CD4-positive, alpha-beta T cell treated with Interleukin-2 at 100 ng/mL for 4 hours (primary cell): ENCODE data around the gene ASH1L.
A peak's percentile ranks its signal among the peaks of the same experiment; 100 is the strongest.

Experiments used
- DNase-seq: peaks from one replicate; pipeline ENCODE4 v3.0.0-alpha.2; 2020; ENCODE audit warnings: low spot score

The ASH1L gene

DNA sequence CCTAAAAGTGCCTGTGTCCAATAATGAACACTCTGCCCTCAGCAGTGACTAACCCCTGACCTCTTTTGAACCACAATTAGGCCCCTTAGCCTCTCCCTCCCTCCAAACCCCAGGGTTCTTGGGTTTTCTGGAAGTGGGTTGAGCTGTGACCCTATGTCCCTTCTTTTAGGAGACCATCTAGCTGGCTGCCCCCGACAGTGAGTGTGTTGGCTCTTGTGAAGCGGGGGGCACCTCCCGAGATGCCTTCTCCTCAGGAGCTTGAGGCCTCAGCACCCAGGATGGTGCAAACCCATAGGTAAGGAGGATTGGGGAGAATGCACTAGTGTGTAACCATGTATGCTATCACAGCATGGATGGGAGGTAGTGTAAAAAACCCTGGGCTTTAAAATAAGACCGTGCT is 234.6 kb downstream of the ASH1L start:
- no peak for DNase-seq

DNA sequence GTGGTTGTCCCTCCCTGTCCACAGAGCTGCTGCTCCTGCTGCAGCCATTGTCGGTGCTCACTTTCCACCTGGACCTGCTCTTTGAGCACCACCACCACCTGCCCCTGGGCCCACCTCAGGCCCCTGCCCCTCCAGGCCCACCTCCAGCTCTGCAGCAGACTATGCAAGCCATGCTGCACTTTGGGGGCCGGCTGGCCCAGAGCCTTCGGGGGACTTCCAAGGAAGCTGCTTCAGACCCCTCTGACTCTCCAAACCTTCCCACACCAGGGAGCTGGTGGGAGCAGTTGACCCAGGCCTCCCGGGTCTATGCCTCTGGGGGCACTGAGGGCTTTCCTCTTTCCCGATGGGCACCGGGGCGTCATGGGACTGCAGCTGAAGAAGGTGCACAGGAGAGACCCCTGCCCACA is 236.0 kb downstream of the ASH1L start:
- no peak for DNase-seq

DNA sequence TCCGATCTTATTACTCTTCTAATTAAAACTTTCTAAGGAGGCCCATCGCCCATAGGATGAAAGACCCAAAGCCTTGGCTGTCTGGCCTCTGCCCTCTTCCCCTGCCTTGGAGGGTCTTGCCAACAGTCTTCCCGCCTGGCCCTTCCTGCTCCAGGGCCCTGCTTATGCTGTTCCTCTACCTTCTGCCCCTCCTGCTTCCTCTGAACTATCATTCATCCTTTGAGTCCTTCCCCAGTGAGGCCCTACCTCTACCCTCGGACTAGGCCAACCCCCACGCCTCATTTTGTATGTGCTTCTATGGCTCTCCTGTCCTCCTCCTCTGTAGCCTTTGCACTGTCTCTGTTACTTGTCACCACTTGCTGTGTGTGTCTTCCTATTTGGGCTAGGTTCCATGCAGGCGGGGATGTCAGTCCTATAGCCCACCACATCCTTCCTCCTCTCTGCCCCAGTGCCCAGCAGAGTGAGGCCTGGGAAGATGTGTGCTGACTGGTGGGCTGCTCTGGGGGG is 236.5 kb downstream of the ASH1L start:
- no peak for DNase-seq

DNA sequence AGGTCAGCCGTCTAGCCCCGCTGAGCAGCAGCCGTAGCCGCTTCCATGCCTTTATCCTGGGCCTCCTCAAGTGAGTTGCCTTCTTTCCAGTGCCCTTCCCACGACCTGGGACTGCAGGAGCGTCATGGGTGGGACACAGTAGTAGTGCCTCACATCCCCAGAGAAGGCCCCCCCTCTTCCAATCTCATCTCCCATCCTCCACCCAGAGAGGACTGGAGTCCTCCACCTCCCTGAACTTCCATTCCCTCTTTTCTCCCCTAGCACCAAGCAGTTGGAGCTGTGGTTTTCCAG is 237.1 kb downstream of the ASH1L start:
- DNase-seq, result no peak

DNA sequence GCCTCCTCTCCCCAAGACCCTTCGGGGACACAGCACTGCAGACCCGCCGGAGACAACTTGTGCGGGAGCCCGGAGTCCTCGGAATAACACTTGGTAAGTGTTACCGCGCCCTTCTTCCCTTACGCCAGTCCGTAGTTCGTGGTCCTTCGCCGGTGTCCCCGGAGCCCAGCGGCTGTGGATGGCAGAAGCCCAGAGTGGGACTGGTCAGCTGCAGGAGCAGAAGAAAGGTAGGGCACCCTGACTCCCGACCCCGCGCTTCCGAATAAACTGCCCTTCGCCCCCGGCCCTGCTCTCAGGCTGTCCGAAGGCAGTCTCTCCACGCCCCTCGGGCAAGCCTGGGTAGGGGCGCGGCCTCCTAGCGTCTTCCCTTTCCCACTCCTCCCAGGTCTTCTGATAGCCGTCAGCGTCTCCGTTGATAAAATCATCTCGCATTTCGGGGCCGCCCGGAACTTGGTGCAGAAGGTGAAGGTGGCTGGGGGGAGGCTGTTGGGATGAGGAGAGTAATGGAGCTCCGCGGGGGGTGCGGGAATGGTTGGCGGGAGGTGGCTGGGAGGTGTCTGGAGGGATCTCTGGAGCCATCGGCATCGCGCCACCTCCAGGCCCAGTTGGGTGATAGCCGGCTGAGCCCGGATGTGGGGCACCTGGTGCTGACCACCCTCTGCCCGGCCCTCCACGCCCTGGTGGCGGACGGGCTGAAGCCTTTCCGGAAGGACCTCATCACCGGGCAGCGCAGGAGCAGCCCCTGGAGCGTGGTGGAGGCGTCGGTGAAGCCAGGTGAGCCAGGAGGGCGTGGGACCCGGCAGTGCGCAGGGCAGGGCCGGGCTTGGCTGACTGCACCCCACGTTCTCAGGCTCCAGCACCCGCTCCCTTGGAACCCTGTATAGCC is 237.6 kb downstream of the ASH1L start:
- no peak for DNase-seq

DNA sequence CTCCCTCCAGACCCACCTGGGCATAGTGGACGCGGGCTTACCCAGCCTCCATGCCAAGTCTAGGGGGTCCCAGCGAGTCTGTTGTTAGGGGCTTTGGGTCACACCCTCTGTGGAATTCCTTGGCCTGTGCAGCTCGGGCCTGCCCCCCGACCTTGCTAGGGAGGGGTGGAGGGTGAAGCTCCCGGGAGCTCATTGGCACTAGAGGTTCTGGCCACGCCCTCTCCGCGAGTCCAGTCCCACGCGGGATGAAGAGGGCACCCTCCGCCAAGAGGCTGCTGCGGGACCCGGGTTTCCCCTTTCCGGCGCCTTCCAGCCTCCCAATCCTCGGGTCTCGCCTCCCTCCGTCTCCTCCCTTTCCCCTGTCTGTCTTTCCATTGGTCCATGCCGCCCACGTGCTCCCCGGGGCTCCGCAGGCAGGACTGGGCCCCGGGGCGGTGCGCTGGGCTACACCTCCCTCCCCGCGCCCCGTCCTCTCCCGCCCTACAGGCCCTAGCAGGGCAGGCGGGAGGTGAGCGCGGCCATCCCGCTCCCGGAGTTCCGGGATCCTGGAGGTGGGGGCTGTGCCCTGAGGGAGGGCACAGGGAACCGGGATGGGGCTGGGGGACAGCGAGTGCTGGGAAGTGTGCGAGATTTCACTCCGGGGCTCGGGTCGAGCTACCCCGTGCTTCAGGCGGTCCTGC is 238.4 kb downstream of the ASH1L start:
- peak; percentile 87 for DNase-seq

DNA sequence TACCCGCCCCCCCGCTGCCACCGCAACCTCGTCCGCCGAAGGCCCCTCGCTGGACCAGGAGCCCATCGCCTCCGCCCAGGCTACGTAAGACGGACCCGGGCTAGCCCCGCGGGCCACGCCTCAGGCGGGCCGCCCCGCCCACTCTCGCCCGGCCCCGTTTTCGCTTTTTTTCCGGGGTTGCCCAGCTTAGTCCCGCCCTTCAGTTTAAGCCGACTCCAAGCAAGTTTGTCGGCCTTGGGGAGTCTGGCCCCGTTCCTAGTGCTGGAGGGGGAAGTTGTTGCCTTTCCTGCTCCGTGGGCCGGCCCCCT is 238.9 kb downstream of the ASH1L start:
- peak; percentile 85 for DNase-seq

DNA sequence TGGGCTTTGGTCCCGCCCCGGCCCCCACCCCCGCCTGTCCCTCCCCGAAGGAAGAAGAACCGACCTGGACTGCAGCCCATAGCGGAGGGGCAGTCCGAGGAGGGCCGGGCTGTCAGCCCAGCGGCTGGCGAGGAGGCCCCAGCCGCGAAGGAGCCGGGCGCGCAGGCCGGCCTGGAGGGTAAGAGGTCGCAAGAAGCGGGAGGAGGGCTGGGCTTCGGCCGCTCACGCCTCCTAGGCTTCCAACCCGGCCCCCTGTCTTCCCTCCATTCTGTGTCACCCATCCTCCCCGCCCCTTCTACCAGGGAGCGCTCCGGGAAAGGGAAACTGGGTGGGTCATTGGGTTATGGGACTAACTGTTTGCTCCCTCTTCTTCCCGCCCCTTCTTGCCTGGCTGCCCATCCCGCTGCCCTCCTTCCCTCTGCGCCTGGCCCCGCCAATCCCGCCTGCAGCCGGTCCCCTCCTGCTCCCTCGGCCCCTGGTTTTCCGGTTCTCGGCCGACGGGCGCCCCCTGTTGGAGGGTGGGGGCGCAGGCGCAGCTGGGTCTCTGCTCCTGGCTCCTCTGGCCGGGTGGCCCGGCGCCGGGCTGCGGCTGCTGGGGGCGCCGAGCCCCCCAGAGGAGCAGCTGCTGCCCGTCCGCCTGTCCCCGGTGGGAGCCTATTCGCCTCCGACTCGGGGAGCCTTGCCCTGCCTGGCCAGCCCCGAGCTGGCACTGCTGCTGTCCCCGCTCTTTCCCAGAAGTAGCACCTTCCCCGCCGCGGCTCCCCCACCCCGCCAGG is 239.5 kb downstream of the ASH1L start:
- DNase-seq, result peak; percentile 81

DNA sequence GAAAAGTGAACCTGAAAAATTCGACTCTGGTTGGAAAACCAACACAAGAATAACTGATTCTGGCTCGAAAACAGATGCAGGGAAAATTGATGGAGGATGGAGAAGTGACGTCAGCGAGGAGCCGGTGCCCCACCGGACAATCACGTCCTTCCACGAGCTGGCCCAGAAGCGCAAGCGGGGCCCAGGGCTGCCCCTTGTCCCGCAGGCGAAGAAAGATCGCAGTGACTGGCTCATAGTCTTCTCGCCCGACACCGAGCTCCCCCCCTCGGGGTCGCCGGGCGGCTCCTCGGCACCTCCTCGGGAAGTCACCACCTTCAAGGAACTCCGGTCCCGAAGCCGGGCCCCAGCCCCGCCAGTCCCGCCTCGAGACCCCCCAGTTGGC is 240.0 kb downstream of the ASH1L start:
- DNase-seq, result no peak

DNA sequence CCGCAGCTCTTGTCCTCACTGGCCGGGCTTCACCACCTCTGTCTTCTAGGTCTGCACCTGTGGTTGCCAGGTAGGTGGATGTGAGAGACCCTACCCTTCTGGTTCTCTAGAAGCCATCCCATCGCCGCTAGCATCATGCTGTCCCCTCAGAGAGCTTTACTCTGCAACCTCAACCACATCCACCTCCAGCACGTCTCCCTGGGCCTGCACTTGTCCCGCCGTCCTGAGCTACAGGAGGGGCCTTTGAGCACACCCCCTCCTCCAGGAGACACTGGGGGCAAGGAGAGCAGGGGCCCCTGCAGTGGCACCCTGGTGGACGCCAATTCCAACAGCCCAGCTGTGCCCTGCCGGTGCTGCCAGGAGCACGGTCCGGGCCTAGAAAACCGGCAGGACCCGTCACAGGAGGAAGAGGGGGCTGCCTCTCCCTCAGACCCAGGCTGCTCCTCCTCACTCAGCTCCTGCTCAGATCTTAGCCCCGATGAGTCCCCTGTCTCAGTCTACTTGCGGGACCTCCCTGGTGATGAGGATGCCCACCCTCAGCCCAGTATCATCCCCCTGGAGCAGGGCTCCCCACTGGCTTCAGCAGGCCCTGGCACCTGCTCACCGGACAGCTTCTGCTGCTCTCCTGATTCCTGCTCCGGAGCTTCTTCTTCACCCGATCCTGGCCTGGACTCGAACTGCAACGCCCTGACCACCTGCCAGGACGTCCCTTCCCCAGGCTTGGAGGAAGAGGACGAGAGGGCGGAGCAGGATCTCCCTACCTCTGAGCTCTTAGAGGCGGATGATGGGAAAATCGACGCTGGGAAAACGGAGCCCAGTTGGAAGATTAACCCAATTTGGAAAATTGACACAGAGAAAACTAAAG is 240.7 kb downstream of the ASH1L start:
- no peak for DNase-seq

DNA sequence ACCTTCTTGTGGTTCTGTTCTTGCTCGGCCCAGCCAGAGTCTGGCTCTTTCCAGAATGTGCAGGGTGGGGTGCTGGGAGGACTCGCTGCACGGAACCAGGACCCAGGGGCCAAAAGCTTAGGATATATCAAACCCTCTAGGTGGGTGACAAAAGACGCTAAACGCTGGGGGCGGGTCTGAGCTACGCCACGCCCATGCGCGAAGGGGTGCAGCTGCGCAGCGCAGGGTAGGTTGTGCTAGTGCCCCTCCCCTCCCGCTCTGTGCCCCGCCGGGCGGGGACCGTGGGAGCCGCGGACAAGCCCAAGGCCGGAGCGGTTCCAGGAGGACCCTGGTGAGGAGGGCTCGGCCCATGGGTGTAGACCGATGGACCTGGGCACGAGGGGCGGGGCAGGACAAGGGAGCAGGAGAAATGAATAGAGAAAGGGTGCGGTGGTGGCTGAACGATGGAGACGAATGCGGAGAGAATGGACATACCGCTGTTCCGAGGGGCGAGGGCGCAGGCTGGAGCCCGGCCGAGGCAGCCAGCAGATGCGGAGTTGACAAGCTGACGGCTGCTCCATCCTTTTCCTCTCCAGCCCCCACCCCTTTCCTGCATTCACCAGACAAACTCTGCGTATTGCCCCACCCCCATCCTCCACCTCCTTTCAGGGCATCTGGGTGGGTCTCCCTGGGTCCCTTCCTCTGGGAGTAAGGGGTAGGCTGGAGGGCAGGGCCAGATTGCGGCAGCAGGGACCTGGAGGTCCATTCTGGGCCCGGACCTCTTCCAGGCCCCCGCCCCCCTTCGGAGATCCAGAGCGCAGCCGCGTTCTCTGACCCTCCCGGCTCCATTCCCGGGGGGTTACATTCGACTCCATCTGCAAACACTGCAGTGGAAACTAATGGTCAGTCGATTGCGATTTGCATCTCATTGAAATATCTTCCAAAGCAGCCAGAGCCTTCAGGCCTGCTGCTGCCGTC is 241.7 kb downstream of the ASH1L start, which contains the start of gene RUSC1:
RUSC1 (plus strand) TSS at position 234 of the 957 bp plus-strand sequence. CDS start 880 bp downstream, outside the sequence.
- peak; percentile 67 for DNase-seq

DNA sequence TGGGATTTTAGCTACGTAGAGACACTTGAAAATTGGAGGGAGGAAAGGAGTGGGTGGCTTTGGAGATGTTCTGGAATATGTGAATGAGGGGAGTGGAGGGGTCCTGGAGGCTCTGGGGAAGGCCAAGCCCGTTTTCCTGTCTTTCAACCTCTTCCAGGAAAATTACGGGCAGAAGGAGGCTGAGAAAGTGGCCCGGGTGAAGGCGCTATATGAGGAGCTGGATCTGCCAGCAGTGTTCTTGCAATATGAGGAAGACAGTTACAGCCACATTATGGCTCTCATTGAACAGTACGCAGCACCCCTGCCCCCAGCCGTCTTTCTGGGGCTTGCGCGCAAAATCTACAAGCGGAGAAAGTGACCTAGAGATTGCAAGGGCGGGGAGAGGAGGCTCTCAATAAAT is 242.4 kb downstream of the ASH1L start:
- DNase-seq, result no peak

DNA sequence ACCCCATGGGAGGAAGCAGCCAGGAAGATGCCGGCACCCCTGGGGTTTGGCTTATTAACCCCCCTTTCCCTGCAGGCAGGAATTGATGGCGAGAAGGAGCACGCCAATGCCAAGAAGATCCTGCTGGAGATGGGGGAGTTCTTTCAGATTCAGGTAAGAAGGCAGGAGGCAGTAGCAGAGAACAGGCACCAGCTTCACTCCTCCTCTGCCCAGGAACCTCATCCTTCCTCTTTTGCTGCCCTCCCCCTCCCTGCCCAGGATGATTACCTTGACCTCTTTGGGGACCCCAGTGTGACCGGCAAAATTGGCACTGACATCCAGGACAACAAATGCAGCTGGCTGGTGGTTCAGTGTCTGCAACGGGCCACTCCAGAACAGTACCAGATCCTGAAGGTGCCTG is 243.1 kb downstream of the ASH1L start:
- no peak for DNase-seq

DNA sequence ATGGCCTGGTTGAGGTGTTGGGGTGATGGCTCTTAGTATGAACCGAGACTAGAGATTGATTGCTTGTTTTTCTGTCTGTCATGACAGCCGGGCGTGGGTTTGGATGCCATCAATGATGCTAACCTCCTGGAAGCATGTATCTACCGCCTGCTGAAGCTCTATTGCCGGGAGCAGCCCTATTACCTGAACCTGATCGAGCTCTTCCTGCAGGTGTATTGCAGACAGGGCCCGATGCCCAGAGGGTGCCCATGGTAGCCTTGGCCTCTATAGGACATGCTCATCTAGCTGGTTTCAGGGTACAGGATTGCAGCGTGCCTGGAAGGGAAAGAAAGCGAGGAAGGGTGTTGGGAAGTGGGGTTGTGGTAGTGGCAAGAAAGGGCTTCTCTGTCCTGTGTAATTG is 244.5 kb downstream of the ASH1L start:
- DNase-seq, result no peak

DNA sequence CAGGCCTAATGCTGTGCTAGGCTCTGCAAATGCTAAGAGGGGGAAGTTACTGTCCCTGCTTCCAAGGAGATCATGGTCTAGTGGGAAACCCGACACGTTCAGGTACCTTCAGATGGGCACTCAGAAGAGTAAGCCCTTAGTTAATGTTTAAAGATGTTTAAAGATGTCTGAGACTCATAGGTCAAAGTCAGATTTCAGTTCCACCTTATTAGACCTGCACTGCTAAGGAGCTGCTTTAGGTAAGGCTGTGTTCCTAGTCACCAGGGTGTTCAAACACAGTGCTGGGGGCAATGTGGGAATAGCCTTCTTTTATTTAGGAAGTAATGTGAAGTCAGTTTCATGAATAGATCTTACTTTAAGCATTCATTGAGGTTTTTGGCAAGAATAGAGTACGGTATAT is 245.7 kb downstream of the ASH1L start:
- no peak for DNase-seq

DNA sequence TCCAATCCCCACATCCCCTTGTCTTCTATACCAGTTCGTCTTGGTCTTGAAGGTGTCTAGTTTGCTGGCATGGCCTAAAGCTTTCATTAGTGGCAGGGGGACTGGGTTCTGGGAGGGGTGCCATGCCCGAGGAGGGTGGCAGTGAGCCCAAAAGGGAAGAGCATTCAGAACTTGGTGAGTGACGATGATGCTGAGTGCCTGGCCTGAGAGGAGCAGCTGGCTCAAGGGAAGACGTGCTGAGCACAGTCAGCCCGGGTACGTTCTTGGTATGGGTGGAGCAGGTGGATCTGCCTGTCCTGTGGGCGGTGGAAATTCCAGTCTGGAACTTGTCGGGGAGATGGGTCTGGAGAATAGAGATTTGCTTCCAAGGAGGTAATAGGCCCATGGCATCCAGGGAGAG is 249.3 kb downstream of the ASH1L start:
- no peak for DNase-seq

DNA sequence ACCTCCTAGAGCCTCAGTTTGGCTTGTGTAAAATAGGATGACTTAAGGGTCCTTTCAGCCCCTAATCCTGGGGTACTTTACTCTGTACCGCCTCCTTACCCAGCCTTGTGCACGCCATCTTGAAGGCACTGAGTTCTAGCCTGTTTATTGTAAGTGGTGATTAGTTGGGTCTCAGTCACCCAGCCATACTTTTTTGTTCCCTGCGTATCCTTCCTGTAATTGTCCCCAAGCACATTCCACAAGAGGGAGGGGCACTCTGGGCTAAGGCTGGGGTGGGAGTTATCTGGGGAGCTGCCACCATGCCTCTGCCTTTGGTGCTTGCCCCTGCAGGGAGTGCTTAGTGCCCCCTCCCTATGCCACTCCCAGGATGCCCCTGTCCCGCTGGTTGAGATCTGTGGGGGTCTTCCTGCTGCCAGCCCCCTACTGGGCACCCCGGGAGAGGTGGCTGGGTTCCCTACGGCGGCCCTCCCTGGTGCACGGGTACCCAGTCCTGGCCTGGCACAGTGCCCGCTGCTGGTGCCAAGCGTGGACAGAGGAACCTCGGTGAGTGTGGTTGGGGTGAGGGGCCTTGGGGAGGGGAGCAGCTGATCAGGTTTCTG is 253.1 kb downstream of the ASH1L start:
- DNase-seq, result no peak

DNA sequence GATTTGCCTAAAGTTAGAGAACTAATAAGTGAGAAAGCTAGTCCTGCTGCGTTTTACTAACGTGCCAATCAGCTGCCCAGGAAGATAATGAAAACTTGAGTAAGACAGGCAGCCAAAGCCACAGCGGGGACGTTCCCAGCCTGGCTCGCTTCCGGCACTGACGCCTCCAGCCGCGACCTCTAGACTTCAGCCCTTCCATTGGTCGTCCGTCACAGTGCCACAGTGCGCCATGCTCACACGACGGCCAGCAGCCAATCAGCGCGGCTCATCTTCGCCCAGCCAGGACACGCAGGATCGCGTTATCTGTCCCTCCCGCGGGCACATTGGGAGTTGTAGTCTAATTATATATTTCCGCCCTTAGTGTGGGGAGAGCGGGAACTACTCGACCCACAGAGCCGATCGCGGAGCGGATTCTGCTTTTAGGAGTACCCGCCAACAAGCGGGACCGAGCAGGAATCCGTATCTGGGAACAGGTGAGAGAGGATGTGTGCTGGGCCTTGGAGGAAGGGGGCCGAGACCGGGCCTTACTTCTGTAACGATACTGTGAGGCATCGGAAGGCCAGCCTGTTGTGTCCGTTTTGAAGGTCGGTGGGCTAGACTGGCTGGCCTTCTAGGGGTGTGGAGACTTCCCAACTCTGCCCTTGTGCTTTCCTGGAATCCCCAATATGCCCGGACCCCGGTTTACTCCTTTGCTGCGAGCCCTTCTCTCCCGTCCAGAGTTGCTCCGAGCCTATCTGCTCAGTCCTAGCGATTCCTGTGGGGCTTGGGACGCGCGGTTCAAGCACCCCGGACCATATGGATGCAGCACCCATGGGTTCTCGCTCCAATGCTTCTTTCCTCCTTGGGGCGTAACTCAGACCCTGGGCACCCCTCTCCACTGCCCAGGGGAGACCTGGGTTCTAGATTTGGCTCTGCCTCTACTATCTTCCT is 253.8 kb downstream of the ASH1L start, which contains the start of gene FDPS:
FDPS (plus strand) TSS at position 374 of the 930 bp plus-strand sequence. CDS start 924 bp downstream, outside the sequence.
- DNase-seq, result peak; percentile 98

DNA sequence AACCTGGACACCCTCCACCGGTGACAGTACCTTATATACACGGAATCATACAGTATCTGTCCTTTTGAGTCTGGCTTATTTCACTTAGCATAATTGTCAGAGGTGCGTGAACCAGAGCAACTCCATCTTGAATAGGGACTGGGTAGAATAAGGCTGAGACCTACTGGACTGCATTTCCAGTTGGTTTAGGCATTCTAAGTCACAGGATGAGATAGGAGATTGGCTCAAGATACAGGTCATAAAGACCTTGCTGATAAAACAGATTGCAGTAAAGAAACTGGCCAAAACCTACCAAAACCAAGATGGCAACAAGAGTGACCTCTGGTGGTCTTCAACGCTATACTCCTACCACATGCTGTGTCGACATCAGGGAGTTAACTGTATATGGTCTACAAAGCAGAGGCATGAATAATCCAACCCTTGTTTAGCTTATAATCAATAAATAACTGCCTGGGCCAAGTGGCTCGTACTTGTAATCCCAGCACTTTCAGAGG is 255.3 kb downstream of the ASH1L start:
- no peak for DNase-seq
